SK-N-SH treated with all-trans-retinoic acid at 6 μM for 48 hours (cell line): ENCODE results near the gene SYK.

Source experiments
- BACH2 ChIP-seq: fragments of 250-450 bp; sonication (Bioruptor Pico); IDR thresholded peaks from 2 replicates; pipeline ENCODE4 v1.9.0; 2021; ENCODE audit warnings: mild to moderate bottlenecking, borderline replicate concordance
- SNAI2 ChIP-seq: fragments of 250-450 bp; sonication (Bioruptor Pico); IDR thresholded peaks from 2 replicates; pipeline ENCODE4 v1.5.0; 2020; ENCODE audit warnings: mild to moderate bottlenecking, moderate library complexity
- TF ChIP-seq, protein P1 (sequence below): fragments of 250-450 bp; sonication (Bioruptor Pico); IDR thresholded peaks from 2 replicates; pipeline ENCODE4 v1.5.1; 2020; ENCODE audit warnings: low read depth, mild to moderate bottlenecking, moderate library complexity

DNA sequence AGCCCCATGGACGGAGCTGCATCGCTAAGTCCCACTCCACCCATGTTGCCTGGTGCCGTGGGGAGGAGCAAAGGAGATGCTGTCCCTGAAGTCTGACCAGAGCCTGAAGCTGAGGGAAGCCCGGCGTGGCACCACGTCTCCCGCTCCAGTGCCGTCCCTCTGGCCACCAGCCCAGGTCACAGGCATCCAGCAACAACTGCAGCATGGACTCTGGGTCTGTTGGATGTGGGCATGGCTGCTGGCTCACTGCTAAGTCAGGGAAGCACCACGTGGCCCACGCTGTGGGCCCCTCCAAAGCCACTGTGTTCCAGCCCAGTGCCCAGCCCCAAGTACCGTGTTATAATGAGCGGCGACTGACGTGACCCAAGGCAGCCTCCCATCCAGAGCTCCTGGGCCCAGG lies 112.6 kb downstream of the SYK start:
- TF ChIP-seq, protein P1, sequence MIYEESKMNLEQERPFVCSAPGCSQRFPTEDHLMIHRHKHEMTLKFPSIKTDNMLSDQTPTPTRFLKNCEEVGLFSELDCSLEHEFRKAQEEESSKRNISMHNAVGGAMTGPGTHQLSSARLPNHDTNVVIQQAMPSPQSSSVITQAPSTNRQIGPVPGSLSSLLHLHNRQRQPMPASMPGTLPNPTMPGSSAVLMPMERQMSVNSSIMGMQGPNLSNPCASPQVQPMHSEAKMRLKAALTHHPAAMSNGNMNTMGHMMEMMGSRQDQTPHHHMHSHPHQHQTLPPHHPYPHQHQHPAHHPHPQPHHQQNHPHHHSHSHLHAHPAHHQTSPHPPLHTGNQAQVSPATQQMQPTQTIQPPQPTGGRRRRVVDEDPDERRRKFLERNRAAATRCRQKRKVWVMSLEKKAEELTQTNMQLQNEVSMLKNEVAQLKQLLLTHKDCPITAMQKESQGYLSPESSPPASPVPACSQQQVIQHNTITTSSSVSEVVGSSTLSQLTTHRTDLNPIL, result no peak
- TF ChIP-seq SNAI2 (CRISPR knock-in tag) (no peak), BACH2 (no peak)
